ENCODE measurements around the gene EDC4. TPM values are rescaled to one million over a fixed set of nuclear protein-coding genes. Genes with fewer than 3 reads are reported as not detected.

EDC4 gene
- polyA plus RNA-seq, 12 donors = 40.4 to 146 (median 96.8) TPM

GRCh38 chr16:67877064-67877463 lies 4.2 kb downstream of the EDC4 start:
- no peak for DNase-seq

- DNase-seq = no peak
Observed at GRCh38 chr16:67878232-67878631, 5.4 kb downstream of the EDC4 start.

- no peak for DNase-seq
Observed at GRCh38 chr16:67878846-67879245, 6.0 kb downstream of the EDC4 start.

GRCh38 chr16:67879462-67879861 lies 6.6 kb downstream of the EDC4 start:
- DNase-seq = no peak

DNA sequence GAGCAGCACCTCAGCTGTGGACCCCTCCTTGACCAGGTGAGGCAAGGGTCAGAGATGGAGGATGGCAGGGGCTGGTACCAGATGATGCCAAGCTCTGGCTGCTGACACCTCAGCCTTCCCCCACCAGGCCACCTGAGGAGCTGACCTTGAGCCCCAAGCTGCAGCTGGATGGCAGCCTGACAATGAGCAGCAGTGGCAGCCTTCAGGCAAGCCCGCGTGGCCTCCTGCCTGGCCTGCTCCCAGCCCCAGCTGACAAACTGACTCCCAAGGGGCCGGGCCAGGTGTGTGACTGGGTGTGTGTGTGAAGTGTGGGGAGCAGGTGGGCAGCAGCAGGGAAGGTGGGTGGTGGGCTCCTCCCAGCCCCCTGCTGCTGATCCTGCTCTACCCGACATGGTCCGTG lies 7.1 kb downstream of the EDC4 start:
- DNase-seq = no peak

DNA sequence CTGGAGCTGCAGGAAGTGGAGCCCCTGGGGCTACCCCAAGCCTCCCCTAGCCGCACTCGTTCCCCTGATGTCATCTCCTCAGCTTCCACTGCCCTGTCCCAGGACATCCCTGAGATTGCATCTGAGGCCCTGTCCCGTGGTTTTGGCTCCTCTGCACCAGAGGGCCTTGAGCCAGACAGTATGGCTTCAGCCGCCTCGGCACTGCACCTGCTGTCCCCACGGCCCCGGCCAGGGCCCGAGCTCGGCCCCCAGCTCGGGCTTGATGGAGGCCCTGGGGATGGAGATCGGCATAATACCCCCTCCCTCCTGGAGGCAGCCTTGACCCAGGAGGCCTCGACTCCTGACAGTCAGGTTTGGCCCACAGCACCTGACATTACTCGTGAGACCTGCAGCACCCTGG lies 7.7 kb downstream of the EDC4 start:
- DNase-seq = no peak

- peak; percentile 44 for DNase-seq
Observed at GRCh38 chr16:67881621-67882161, 8.8 kb downstream of the EDC4 start.

DNA sequence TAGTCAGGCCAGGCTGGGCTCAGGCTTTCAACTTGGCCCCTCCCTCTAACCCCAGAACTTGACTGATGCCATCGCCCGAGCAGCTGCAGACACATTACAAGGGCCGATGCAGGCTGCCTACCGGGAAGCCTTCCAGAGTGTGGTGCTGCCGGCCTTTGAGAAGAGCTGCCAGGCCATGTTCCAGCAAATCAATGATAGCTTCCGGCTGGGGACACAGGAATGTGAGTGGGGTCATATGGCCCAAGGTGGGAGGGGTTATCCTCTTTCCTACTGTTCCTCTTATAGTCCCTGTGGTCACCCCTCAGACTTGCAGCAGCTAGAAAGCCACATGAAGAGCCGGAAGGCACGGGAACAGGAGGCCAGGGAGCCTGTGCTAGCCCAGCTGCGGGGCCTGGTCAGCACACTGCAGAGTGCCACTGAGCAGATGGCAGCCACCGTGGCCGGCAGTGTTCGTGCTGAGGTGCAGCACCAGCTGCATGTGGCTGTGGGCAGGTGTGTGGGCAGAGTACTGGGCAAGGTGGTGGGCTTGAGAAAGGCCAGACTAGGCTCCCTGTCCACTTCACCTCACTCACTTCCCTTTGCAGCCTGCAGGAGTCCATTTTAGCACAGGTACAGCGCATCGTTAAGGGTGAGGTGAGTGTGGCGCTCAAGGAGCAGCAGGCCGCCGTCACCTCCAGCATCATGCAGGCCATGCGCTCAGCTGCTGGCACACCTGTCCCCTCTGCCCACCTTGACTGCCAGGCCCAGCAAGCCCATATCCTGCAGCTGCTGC lies 9.7 kb downstream of the EDC4 start:
- DNase-seq = peak; percentile 59

DNA sequence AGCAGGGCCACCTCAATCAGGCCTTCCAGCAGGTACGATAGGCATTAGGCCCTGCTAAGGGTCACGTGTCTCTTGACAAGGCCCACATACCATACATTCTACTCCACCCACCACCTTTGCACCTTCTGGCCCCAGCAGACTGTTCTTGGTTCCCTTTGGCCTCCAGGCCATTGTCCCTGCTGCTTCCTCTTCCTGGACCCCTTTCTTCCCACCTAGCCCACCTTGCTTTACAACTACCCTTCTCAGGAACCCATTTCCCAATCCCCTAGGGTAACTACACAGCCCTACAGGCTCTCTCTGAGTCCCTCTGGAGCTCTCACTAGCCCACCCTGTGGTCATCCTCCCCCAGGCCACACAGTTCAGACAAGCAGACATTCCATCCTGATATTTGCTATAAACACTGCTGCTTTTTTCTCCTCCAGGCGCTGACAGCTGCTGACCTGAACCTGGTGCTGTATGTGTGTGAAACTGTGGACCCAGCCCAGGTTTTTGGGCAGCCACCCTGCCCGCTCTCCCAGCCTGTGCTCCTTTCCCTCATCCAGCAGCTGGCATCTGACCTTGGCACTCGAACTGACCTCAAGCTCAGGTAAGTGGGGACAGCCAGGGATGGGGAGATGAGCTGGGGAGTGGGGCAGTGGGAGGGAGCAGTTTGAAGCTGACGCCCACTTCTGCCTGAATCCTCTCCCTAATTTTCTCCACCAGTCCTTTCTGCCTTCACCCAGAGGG lies 10.5 kb downstream of the EDC4 start:
- DNase-seq = no peak

- no peak for DNase-seq
Observed at GRCh38 chr16:67883872-67884261, 11.0 kb downstream of the EDC4 start.

- peak; percentile 90 for DNase-seq
Observed at GRCh38 chr16:67884684-67885083, 11.8 kb downstream of the EDC4 start, which contains the start of gene NRN1L. Gene NRN1L (plus strand): TSS chr16:67884885. CDS start chr16:67884904, 19 bp downstream.

GRCh38 chr16:67885545-67885944 lies 12.7 kb downstream of the EDC4 start:
- DNase-seq = no peak

- DNase-seq = no peak
Observed at GRCh38 chr16:67885976-67886375, 13.1 kb downstream of the EDC4 start.

GRCh38 chr16:67886387-67886786 lies 13.5 kb downstream of the EDC4 start:
- DNase-seq = no peak

DNA sequence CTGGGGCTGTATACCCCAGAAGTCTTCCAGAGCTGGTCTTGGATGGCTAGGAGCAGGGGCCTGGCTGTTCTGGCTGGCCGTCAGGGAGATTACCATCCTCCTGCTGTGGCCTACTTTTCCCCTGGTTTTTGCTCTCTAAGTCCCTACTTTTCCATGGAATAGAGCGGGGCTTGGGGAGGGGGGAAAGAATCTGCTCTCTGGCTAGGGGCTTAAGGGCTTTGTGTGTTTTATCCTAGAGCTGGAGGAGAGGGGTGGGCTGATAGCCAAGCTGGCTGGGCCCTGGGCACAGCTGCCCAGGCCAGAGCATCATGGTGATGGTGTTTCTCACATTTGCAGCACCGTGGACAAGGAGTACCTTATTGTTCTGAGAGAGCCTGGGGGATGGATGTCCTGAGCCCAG lies 15.5 kb downstream of the EDC4 start:
- no peak for DNase-seq

GRCh38 chr16:67892375-67892774 lies 19.5 kb downstream of the EDC4 start:
- no peak for DNase-seq

DNA sequence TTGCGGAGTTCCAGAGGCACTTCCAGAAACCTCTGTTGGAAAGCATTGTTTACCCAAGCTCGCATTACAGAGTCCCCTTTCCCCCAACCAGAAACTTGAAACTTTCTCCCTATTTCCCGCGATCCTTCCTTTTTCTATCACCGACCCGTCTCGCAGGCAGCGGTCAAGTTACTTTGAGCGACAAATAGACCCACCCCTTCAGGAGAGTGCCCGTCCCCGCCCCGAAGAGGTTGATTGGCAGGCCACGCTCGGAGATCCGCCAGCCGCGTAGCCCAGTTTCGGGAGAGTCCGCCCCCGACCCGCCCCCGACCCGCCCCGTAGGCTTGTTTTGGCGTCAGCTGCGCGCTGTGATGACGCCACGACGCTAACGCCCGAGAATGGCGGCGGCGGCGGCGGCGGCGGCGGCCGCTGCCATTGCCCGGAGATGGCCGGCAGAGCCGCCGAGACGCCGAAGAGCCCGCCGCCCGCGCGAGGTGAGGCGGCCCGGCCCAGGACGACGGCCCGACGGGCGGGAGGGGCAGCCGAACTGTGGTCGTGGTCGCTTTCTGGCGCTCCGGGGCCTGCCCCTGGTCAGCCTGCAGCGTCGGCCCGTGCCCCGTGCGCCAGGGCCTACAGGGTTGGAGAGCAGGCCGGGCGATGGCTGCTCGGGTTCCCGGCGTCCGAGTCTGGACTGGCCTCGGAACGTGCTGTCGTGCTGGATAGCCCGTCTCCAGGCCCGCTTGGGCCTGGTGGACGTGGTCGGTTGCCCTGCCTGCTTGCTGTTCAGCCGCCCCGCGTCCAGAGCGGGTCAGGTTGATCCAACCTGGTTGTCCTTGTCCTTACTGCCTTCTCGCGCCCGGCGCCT lies 20.3 kb downstream of the EDC4 start, which contains the start of gene PSKH1:
PSKH1 (plus strand) TSS at position 356 of the 844 bp plus-strand sequence. CDS start 15,496 bp downstream, outside the sequence.
- peak; percentile 95 for DNase-seq

DNA sequence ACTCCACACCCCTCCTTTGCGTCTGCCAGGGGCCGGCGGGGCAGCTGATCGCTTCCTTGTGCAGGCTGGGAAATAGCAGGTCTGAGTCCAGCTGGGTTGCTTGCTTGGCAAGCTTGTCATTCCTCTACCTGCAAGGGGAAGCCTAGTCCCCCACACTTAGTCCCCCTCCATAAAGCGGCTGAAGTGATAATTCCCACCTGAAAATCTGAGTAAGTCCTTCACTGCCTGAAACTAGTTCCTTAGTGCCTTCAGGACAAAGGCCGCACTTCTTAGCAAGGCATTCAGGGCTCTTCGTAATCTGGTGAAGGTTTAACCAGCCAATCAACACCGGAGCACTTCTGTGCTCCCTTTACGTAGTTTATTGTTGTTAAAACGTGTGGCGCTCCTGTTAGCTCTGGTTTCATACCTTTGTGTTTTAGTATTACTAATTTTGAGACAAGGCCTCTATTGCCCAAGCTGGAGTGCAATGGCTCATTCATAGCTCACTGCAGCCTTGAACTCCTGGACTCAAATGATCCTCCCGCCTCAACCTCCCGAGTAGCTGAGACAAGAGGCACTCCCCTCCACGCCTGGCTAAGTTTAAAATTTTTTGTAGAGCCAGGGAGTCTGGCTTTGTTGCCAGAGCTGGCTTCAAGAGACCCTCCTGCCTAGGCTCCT lies 21.0 kb downstream of the EDC4 start:
- DNase-seq = no peak

GRCh38 chr16:67897231-67897630 lies 24.4 kb downstream of the EDC4 start:
- DNase-seq = no peak

DNA sequence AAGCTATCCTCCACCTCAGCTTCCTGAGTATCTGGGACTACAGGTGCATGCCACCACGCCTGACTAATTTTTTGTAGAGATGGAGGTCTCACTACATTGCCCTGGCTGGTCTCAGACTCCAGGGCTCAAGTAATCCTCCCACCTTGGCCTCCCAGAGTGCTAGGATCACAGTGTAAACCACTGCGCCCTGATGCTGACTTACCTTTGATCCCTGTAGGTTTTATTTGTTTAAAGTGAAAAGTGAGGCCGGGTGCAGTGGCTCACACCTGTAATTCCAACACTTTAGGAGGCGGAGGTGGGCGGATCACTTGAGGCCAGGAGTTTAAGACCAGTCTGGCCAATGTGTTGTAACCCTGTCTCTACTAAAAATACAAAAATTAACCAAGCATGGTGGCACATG lies 28.9 kb downstream of the EDC4 start:
- no peak for DNase-seq

GRCh38 chr16:67902831-67903230 lies 30.0 kb downstream of the EDC4 start:
- no peak for DNase-seq

All from muscle of arm (tissue), 12 donors.